GM21825 (cell line): ENCODE measurements around the gene UBE2D1.
"Not testable (repeated sequence)": the region's sequence is repeated elsewhere in the genome, so short reads cannot be mapped to it uniquely, and the experiment has no call there.

ENCODE experiments used
- ATAC-seq: cut with Tn5 transposase; IDR thresholded peaks from one replicate; pipeline ENCODE4 v1.9.1; 2021; ENCODE audit warnings: mild to moderate bottlenecking, moderate library complexity; ENCODE audit not compliant: unreplicated experiment

UBE2D1 gene

DNA sequence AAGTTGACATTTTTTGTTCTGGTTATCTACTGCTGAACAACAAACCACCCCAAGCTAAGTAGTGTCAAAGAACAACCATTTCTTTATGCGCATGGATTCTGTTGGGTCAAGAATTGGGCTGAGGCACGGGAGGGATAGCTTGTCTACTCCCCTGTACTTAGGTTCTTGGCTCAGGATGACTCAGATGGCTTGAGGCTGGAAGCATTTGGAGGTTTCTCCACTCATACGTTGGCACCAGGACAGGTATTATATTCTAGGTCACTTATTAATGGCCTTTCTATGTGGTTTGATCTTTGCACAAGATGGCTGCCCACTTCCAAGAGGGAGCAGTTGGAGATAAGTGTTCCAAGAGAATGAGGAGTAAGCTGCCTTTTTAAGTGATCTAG lies 38.6 kb downstream of the UBE2D1 start:
- peak; percentile 17 for ATAC-seq

- no peak for ATAC-seq
Measured at GRCh38 chr10:58382489-58382995, 47.7 kb downstream of the UBE2D1 start.

DNA sequence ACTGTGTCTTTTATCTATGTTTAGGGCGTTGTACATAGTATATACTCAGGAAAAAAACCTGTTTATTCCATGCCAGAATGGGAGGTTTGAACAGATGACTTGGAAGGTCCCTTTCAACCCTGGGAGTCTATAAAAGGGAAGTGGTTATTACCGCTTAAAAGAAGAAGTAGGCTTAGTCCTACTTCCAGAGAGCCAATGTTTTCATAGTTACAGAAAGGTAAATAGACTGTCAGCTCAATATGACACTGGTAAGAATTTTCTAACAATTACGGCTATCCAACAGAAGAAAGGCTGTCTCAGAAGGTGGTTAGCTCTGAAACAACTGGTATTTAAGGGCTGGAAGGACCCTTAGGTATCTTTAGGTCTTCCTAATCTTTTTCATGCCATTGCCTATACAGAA lies 49.3 kb downstream of the UBE2D1 start:
- peak; percentile 54 for ATAC-seq

GRCh38 chr10:58384544-58384998 lies 49.8 kb downstream of the UBE2D1 start:
- ATAC-seq: peak; percentile 1

- peak; percentile 91 for ATAC-seq
Measured at GRCh38 chr10:58384999-58385783, 50.4 kb downstream of the UBE2D1 start, which contains the start of gene TFAM. TSS of gene TFAM (plus strand) at chr10:58385410. CDS start at chr10:58385548, 138 bp downstream.

GRCh38 chr10:58385784-58386112 lies 50.9 kb downstream of the UBE2D1 start:
- no peak for ATAC-seq

DNA sequence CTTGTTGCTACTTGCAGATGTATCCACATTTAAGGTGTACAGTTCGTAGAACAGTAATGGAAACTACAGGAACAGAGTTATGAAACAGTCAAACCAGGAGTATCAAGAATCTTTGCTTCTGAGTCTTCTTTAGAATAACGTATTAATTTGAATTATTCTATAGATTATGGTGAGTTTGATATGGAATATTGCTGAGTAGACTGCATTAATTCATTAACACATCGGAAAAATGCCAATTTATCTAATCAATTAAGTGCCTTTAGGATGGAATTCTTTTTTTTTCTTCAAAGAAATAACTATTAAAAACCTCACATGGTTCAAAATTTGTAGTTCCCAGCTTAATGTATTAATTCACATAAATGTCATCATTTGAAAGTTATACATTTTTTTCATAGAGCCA lies 54.2 kb downstream of the UBE2D1 start:
- ATAC-seq: no peak

GRCh38 chr10:58393317-58393716 lies 58.5 kb downstream of the UBE2D1 start:
- ATAC-seq: no peak

- no peak for ATAC-seq
Measured at GRCh38 chr10:58394471-58394870, 59.7 kb downstream of the UBE2D1 start.

DNA sequence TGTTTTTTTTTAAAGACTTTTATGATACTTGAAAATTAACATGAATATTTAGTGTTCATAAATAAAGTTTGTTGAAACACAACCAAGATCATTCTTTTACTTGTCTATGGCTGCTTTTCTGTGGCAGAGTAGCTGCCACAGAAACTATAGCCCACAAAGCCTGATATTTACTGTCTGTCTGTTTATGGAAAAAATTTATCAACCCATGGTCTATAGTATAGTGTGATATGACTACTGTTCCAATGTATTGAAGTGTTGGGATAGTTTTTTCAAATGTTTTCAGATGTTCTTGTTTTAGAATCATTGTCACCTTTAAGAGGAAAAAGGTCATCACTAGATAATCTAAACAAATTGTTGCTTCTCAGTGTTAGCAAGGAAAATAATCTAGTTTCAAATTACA lies 61.3 kb downstream of the UBE2D1 start:
- ATAC-seq: no peak

DNA sequence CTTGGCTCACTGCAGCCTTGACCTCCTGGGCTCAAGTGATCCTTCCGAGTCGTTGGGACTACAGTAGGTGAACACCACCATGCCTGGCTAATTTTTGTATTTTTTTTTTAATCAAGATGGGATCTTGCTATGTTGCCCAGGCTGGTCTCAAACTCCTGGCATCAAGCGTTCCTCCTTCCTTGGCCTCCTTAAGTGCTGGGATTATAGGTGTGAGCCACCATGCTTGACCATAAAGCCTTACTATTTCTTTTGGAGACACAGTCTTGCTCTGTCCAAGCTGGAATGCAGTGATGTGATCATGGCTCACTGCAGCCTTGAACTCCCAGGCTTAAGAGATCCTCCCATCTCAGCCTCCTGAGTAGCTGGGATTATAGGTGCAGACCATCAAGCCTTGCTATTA lies 63.0 kb downstream of the UBE2D1 start:
- no peak for ATAC-seq

DNA sequence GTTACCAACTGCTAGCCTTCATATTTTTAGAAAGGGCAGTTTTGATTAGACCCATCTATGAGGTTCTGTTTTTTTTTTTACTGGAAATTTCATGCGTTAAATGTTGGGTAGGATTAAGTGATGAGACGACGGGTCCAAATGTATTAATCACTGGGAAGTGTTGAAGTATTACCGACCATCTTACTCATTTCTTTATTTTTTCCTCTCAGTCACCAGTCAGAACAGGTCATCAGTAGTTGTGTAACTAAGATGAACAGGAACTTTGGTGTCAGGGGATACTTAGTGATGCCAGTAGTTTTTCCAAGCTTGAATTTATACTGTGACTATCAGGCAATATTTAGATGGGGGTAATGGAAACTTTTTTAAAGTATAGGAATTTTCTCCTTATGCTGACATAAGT lies 64.6 kb downstream of the UBE2D1 start:
- ATAC-seq: no peak

GRCh38 chr10:58400609-58401008 lies 65.8 kb downstream of the UBE2D1 start:
- ATAC-seq: no peak

DNA sequence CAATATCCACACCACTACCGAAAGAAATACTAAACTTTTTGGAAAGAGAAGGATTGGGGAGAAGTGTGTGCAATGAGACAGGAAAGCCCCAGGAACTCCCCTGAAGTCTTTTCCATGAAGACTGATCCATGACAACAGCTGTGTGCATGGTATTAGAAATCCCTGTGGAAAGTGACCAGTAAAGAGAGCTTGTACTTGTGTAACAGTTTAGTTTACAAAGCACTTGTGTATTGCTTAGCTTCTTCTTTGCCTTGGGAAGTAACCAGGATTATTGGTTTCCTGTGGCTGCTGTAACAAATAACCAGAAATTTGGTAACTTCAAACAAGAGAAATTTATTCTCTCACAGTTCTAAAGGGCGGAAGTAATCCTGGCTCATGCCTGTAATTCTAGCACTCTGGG lies 69.2 kb downstream of the UBE2D1 start:
- no peak for ATAC-seq

DNA sequence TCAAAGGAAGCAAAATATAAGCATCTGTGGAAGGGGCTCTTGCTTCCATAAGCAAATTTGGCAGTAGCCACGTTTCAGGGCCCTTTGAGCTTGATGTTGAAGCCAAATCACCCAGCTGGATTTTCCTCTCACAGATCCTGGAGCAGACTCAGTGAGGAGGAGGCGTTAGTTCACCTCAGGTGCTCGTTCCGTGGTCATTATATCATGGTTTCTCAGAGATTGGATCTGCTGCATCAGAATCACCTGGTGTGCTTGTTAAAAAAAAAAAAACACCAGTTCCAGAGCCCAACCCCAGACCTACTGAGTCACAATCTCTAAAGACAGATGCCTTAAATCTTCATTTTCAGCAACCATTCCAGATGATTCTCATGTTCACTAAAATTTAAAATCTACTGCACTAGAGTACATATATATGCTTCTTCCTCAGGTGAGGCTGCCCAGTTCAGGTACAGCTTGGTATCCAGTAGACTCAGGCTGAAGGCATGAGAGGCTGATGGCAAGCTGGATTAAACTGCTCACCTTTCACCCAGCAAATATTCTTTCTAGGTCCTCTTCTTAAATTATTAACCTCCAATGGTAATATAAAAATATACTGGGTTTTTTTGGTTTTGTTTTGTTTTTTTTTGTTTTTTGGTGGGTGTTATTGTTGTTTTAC lies 75.3 kb downstream of the UBE2D1 start:
- no peak for ATAC-seq

GRCh38 chr10:58412502-58412961 lies 77.7 kb downstream of the UBE2D1 start:
- no peak for ATAC-seq

GRCh38 chr10:58414270-58415041 lies 79.7 kb downstream of the UBE2D1 start:
- no peak for ATAC-seq

- no peak for ATAC-seq
Measured at GRCh38 chr10:58415757-58416156, 81.0 kb downstream of the UBE2D1 start.

DNA sequence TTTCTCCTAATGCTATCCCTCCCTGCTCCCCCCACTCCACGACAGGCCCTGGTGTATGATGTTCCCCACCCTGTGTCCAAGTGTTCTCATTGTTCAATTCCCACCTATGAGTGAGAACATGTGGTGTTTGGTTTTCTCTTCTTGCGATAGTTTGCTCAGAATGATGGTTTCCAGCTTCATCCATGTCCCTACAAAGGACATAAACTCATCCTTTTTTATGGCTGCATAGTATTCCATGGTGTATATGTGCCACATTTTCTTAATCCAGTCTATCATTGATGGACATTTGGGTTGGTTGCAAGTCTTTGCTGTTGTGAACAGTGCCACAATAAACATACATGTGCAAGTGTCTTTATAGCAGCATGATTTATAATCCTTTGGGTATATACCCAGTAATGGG lies 83.1 kb downstream of the UBE2D1 start:
- not testable (repeated sequence) for ATAC-seq
